ENCODE results near the gene BICDL2.

GRCh38 chr16:3035289-3035971, 1.3 kb downstream of the BICDL2 start:
- no peak for TF ChIP-seq ZNF8 (CRISPR knock-in tag; IDR thresholded peaks at IDR 0.05)
- no peak for TF ChIP-seq TCF4 (CRISPR knock-in tag; IDR thresholded peaks at IDR 0.05; ENCODE audit: borderline replicate concordance)
- TF ChIP-seq ESRRG (CRISPR knock-in tag; IDR thresholded peaks at IDR 0.05) = no peak
- TF ChIP-seq, protein P1, sequence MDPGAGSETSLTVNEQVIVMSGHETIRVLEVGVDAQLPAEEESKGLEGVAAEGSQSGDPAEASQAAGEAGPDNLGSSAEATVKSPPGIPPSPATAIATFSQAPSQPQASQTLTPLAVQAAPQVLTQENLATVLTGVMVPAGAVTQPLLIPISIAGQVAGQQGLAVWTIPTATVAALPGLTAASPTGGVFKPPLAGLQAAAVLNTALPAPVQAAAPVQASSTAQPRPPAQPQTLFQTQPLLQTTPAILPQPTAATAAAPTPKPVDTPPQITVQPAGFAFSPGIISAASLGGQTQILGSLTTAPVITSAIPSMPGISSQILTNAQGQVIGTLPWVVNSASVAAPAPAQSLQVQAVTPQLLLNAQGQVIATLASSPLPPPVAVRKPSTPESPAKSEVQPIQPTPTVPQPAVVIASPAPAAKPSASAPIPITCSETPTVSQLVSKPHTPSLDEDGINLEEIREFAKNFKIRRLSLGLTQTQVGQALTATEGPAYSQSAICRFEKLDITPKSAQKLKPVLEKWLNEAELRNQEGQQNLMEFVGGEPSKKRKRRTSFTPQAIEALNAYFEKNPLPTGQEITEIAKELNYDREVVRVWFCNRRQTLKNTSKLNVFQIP (CRISPR knock-in tag; IDR thresholded peaks at IDR 0.05; ENCODE audit: borderline replicate concordance, low read depth) = no peak
- no peak for TF ChIP-seq PPARA (CRISPR knock-in tag; IDR thresholded peaks at IDR 0.05; ENCODE audit: borderline replicate concordance)
- no peak for TF ChIP-seq TOX (CRISPR knock-in tag; IDR thresholded peaks at IDR 0.05; ENCODE audit: borderline replicate concordance)
- no peak for TF ChIP-seq CREB5 (CRISPR knock-in tag; IDR thresholded peaks at IDR 0.05; ENCODE audit: low read depth)
- TF ChIP-seq BACH2 (CRISPR knock-in tag; IDR thresholded peaks at IDR 0.05; ENCODE audit: borderline replicate concordance) = no peak
- TF ChIP-seq GLIS3 (CRISPR knock-in tag; IDR thresholded peaks at IDR 0.05) = no peak
- TF ChIP-seq ZFP3 (CRISPR knock-in tag; IDR thresholded peaks at IDR 0.05) = no peak
- TF ChIP-seq CSRNP3 (CRISPR knock-in tag; IDR thresholded peaks at IDR 0.05) = no peak
- TF ChIP-seq ISL1 (CRISPR knock-in tag; IDR thresholded peaks at IDR 0.05) = no peak
- no peak for TF ChIP-seq SNAI2 (CRISPR knock-in tag; IDR thresholded peaks at IDR 0.05)
- TF ChIP-seq ZFP30 (CRISPR knock-in tag; IDR thresholded peaks at IDR 0.05) = no peak

Data from SK-N-SH treated with all-trans-retinoic acid at 6 μM for 48 hours (cell line).